Transverse colon (tissue), 4 donors: ENCODE data around the gene ZSCAN5A. TPM values are rescaled to one million over a fixed set of nuclear protein-coding genes. Genes with fewer than 3 reads are reported as not detected.
"Not testable (repeated sequence)": the region's sequence is repeated elsewhere in the genome, so short reads cannot be mapped to it uniquely, and the experiment has no call there.

Experiments
- DNase-seq: peaks from one replicate; pipeline ENCODE4 v3.0.0-alpha.2; 2019
- H3K27ac ChIP-seq, 4 donors: fragments of 200-600 bp; sonication (generic); 2 replicates each; pipeline ENCODE4 v1.5.1; 2016 to 2018; ENCODE audit warnings: inconsistent platforms in 4 of 4
- H3K27me3 ChIP-seq: fragments of 200-600 bp; sonication (generic); 2 replicates; pipeline ENCODE4 v1.5.1; 2017; ENCODE audit warnings: inconsistent platforms
- H3K36me3 ChIP-seq, 4 donors: fragments of 200-600 bp; sonication (generic); 2 replicates each; pipeline ENCODE4 v1.5.1; 2017 to 2019; ENCODE audit warnings: inconsistent platforms in 4 of 4
- H3K4me1 ChIP-seq, 4 donors: fragments of 200-600 bp; sonication (generic); 2 replicates each; pipeline ENCODE4 v1.5.1; 2017 to 2020; ENCODE audit warnings: inconsistent platforms in 4 of 4
- H3K4me3 ChIP-seq, 4 donors: fragments of 200-600 bp; sonication (generic); 1 replicate in 1 of 4; 2 replicates in 3 of 4; pipeline versions ENCODE4 v1.5.1 to v1.6.1; 2017 to 2019; ENCODE audit warnings: inconsistent platforms in 4 of 4
- H3K9me3 ChIP-seq, 2 donors: fragments of 200-600 bp; sonication (generic); 2 replicates each; pipeline ENCODE4 v1.5.1; 2017 to 2019; ENCODE audit warnings: inconsistent platforms in 2 of 2
- CTCF ChIP-seq, 5 experiments: fragments of 200-600 bp in 3 of 5; fragments of 450-650 bp in 2 of 5; sonication (generic) in 3 of 5; IDR thresholded peaks; 1 replicate in 2 of 5; 2 replicates in 3 of 5; pipeline ENCODE4 v1.5.1; 2016 to 2017; ENCODE audit warnings: antibody characterized with exemption in 5 of 5, inconsistent platforms in 3 of 5, mild to moderate bottlenecking in 2 of 5, moderate library complexity in 1 of 5
- EP300 ChIP-seq: sonication (generic); formaldehyde crosslinking; IDR thresholded peaks from one replicate; pipeline ENCODE4 v1.6.1; 2017; ENCODE audit warnings: antibody characterized with exemption, low read depth
- POLR2A ChIP-seq: fragments of 450-650 bp; IDR thresholded peaks from one replicate; pipeline ENCODE4 v1.6.1; 2016; ENCODE audit warnings: antibody characterized with exemption, mild to moderate bottlenecking, moderate library complexity
- POLR2AphosphoS5 ChIP-seq, 3 donors: sonication (generic); formaldehyde crosslinking; IDR thresholded peaks; one replicate each; pipeline ENCODE4 v1.6.1; 2016; ENCODE audit warnings: antibody characterized with exemption in 3 of 3
- WGBS, 2 donors: methylation state at CpG; one replicate each; pipeline ENCODE4 v1.1.5; 2018; ENCODE audit warnings: low coverage in 1 of 2; 5-methylcytosine and 5-hydroxymethylcytosine counted together
- in situ Hi-C, 4 donors: fragments of 200-750 bp; cut with MboI; loops; one replicate each; pipeline versions ENCODE4 v1.15.0 to v1.15.1; 2017; ENCODE audit warnings: low sequenced_read_pairs in 3 of 4, low pct_ligation_motif_present in 1 of 4, low pct_unique_long_range_greater_than_20kb in 1 of 4
- intact Hi-C: fragments of 100-400 bp; cut with DNase I; formaldehyde crosslinking; loops from one replicate; pipeline ENCODE4 v1.15.1; 2023; ENCODE audit warnings: low total_unique reads
- total RNA-seq, 4 donors: library from RNA; depleted of rRNA; stranded (reverse); fragments of >200 nt; gene quantifications; one replicate each; pipeline ENCODE4 v1.1.0, GENCODE V29; 2016

Gene ZSCAN5A
- total RNA-seq, 4 donors from 2014 or later, result 8.2 to 15.2 (median 12.6) TPM

GRCh38 chr19:56209091-56209490, 105.5 kb downstream of the ZSCAN5A start:
- no peaks in the 10 kb centered on the region for H3K27me3 ChIP-seq
- intact Hi-C loops, result no loop called here
- WGBS, 2 donors, result 69 to 90% methylated on average over 5 to 12 of the region's 12 CpGs
- no peak for DNase-seq
- H3K27ac ChIP-seq, result no peak overlapping the region
- no peak overlapping the region for H3K4me3 ChIP-seq
- TF ChIP-seq POLR2AphosphoS5 (IDR thresholded peaks at IDR 0.05) (no peak), EP300 (no peak), POLR2A (no peak), CTCF (IDR thresholded peaks at IDR 0.05) (no peak)
- in situ Hi-C loops, result no loop called here
- no peaks in the 10 kb centered on the region for H3K9me3 ChIP-seq
- H3K4me1 ChIP-seq, result no peaks in the 10 kb centered on the region
- no peaks in the 10 kb centered on the region for H3K36me3 ChIP-seq

GRCh38 chr19:56207581-56207980, 107.1 kb downstream of the ZSCAN5A start:
- H3K27ac ChIP-seq, intact Hi-C loops, H3K36me3 ChIP-seq, H3K4me3 ChIP-seq, H3K4me1 ChIP-seq, H3K9me3 ChIP-seq, DNase-seq, in situ Hi-C loops, H3K27me3 ChIP-seq: not testable (repeated sequence)
- whole genome bisulfite sequencing, 2 donors, result 76 to 83% methylated on average over 1 to 5 of the region's 5 CpGs

- H3K27ac ChIP-seq, result no peak within 1 kb of the TSS
- DNase-seq, result no peak
- H3K36me3 ChIP-seq, result no peaks in the 10 kb centered on the region
- intact Hi-C loops, result no loop called here
- H3K4me3 ChIP-seq, result no peak within 1 kb of the TSS
- in situ Hi-C loops, result no loop called here
- WGBS, 2 donors, result 59 to 63% methylated on average over 3 of the region's 3 CpGs
- TF ChIP-seq CTCF (IDR thresholded peaks at IDR 0.05), result no peak
- TF ChIP-seq EP300, result no peak
- no peak for TF ChIP-seq POLR2AphosphoS5 (IDR thresholded peaks at IDR 0.05)
- TF ChIP-seq POLR2A, result no peak
- no peaks in the 10 kb centered on the region for H3K9me3 ChIP-seq
- no peaks in the 10 kb centered on the region for H3K4me1 ChIP-seq
- H3K27me3 ChIP-seq, result no peaks in the 10 kb centered on the region
These were observed 112.7 kb downstream of the ZSCAN5A start, which contains the start of gene ZSCAN5C for GRCh38 chr19:56201973-56202372. Gene ZSCAN5C, plus strand, starts transcription at chr19:56202273. Its CDS starts 3,641 bp downstream, at chr19:56205914.

GRCh38 chr19:56199687-56200086, 115.0 kb downstream of the ZSCAN5A start:
- 49 to 64% methylated on average over 7 of the region's 7 CpGs for WGBS, 2 donors
- no peak for TF ChIP-seq POLR2A
- no peak for TF ChIP-seq POLR2AphosphoS5 (IDR thresholded peaks at IDR 0.05)
- TF ChIP-seq CTCF (IDR thresholded peaks at IDR 0.05), result no peak
- TF ChIP-seq EP300, result no peak
- no peaks in the 10 kb centered on the region for H3K4me1 ChIP-seq
- no peaks in the 10 kb centered on the region for H3K36me3 ChIP-seq
- no peak overlapping the region for H3K27ac ChIP-seq
- DNase-seq, result no peak
- in situ Hi-C loops, result no loop called here
- intact Hi-C loops, result no loop called here
- no peaks in the 10 kb centered on the region for H3K9me3 ChIP-seq
- H3K4me3 ChIP-seq, result no peak overlapping the region
- H3K27me3 ChIP-seq, result no peaks in the 10 kb centered on the region

- H3K4me3 ChIP-seq, in situ Hi-C loops, intact Hi-C loops, H3K27me3 ChIP-seq, H3K36me3 ChIP-seq, H3K27ac ChIP-seq, DNase-seq, H3K4me1 ChIP-seq, H3K9me3 ChIP-seq: not testable (repeated sequence)
- 83 to 86% methylated on average over 6 to 20 of the region's 23 CpGs for WGBS, 2 donors
These were observed 117.0 kb downstream of the ZSCAN5A start, which contains the start of gene ZSCAN5B for GRCh38 chr19:56197646-56198045. Gene ZSCAN5B, minus strand, starts transcription at chr19:56197783. Its CDS starts 4,731 bp downstream, at chr19:56193052.
